ENCODE data around the gene TM4SF5. TPM values are rescaled to one million over a fixed set of nuclear protein-coding genes. Genes with fewer than 3 reads are reported as not detected.

Gene TM4SF5
- total RNA-seq, 1 experiment from 2014 or later = not detected

DNA sequence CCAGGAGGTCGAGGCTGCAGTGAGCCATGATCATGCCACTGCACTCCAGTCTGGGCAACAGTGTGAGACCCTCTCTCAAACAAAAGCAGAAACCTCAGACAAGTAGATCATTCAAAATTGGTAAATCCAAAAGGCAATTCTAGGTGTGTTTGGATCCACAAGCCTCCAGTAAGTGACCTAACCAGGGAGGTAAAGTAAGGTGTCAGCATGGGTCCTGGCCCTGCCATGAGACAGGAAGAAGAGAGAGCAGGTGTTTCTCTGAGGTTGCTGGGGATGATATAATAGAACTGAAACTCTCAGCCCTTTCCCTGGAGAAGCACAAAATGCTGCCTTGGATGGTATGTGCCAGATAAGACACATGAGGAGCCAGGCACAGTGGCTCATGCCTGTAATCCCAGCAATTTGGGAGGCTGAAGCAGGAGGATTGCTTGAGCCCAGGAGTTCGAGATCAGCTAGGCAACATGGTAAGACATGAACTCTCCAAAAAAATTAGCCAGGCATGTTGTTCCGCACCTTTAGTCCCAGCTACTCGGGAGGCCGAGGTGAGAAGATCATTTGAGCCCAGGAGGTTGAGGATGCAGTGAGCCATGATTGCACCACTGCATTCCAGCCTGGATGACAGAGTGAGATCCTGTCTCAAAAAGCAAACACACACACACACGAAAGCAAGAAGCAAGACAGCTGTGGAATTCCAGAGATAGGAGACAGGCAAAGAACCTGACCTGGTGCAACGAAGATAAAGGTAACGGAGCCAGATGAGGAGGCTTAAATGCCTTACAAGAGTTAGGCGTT, 6.5 kb downstream of the TM4SF5 start:
- POLR2A ChIA-PET = interaction anchor here (2.0 kb wide), 1 partner anchor 12 kb away, joined by 7 read pairs; the partner anchor contains the start of gene GLTPD2
- Mint-ChIP-seq H3K9me3 (ENCODE audit: unreplicated experiment) (no peaks in the 10 kb centered on the region), H3K27ac (ENCODE audit: low read depth, unreplicated experiment) (no peak overlapping the region), H3K4me1 (ENCODE audit: insufficient read depth, unreplicated experiment) (no peaks in the 10 kb centered on the region), H3K36me3 (ENCODE audit: insufficient read depth, unreplicated experiment) (no peaks in the 10 kb centered on the region), H3K4me3 (ENCODE audit: unreplicated experiment) (no peak overlapping the region), H3K27me3 (ENCODE audit: insufficient read depth, unreplicated experiment) (peaks cover 39% of the 10 kb centered on the region)
- no TSS peak for BruUV-seq (replicated peaks)
- DNase-seq (ENCODE audit: unreplicated experiment) = no peak
- CTCF ChIA-PET = interaction anchor here (0.6 to 1.9 kb wide), 4 partner anchors 12 to 108 kb away, joined by 3 to 5 read pairs (median 3); no protein-coding TSS in a partner anchor
- intact Hi-C loops (cut with micrococcal nuclease) = no loop called here
- TF ChIP-seq, protein P1, sequence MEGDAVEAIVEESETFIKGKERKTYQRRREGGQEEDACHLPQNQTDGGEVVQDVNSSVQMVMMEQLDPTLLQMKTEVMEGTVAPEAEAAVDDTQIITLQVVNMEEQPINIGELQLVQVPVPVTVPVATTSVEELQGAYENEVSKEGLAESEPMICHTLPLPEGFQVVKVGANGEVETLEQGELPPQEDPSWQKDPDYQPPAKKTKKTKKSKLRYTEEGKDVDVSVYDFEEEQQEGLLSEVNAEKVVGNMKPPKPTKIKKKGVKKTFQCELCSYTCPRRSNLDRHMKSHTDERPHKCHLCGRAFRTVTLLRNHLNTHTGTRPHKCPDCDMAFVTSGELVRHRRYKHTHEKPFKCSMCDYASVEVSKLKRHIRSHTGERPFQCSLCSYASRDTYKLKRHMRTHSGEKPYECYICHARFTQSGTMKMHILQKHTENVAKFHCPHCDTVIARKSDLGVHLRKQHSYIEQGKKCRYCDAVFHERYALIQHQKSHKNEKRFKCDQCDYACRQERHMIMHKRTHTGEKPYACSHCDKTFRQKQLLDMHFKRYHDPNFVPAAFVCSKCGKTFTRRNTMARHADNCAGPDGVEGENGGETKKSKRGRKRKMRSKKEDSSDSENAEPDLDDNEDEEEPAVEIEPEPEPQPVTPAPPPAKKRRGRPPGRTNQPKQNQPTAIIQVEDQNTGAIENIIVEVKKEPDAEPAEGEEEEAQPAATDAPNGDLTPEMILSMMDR (IDR thresholded peaks at IDR 0.05; ENCODE audit: unreplicated experiment) = no peak

- no peak overlapping the region for H3K27ac Mint-ChIP-seq (ENCODE audit: low read depth, unreplicated experiment)
- intact Hi-C loops (cut with micrococcal nuclease) = no loop called here
- no peaks in the 10 kb centered on the region for H3K9me3 Mint-ChIP-seq (ENCODE audit: unreplicated experiment)
- ChIA-PET CTCF (interaction anchor here (0.6 to 1.9 kb wide), 4 partner anchors 10 to 142 kb away, joined by 3 to 5 read pairs (median 4); no protein-coding TSS in a partner anchor), POLR2A (interaction anchor here (1.0 to 2.0 kb wide), 2 partner anchors 9 to 10 kb away, joined by 3 to 7 read pairs; partner anchors contain the start of gene GLTPD2)
- no TSS peak for BruUV-seq (replicated peaks)
- H3K36me3 Mint-ChIP-seq (ENCODE audit: insufficient read depth, unreplicated experiment) = no peaks in the 10 kb centered on the region
- H3K27me3 Mint-ChIP-seq (ENCODE audit: insufficient read depth, unreplicated experiment) = peaks cover 39% of the 10 kb centered on the region
- DNase-seq (ENCODE audit: unreplicated experiment) = no peak
- TF ChIP-seq, protein P1 (IDR thresholded peaks at IDR 0.05; ENCODE audit: unreplicated experiment) = no peak
- no peak overlapping the region for H3K4me3 Mint-ChIP-seq (ENCODE audit: unreplicated experiment)
- H3K4me1 Mint-ChIP-seq (ENCODE audit: insufficient read depth, unreplicated experiment) = no peaks in the 10 kb centered on the region
Observed at GRCh38 chr17:4780325-4780955, 8.8 kb downstream of the TM4SF5 start.

GRCh38 chr17:4782652-4783051, 11.0 kb downstream of the TM4SF5 start:
- no TSS peak for BruUV-seq (replicated peaks)
- H3K9me3 Mint-ChIP-seq (ENCODE audit: unreplicated experiment) = no peaks in the 10 kb centered on the region
- H3K36me3 Mint-ChIP-seq (ENCODE audit: insufficient read depth, unreplicated experiment) = no peaks in the 10 kb centered on the region
- no peak for DNase-seq (ENCODE audit: unreplicated experiment)
- H3K4me1 Mint-ChIP-seq (ENCODE audit: insufficient read depth, unreplicated experiment) = no peaks in the 10 kb centered on the region
- POLR2A ChIA-PET = no interaction called here
- TF ChIP-seq, protein P1 (IDR thresholded peaks at IDR 0.05; ENCODE audit: unreplicated experiment) = no peak
- intact Hi-C loops (cut with micrococcal nuclease) = no loop called here
- H3K27me3 Mint-ChIP-seq (ENCODE audit: insufficient read depth, unreplicated experiment) = peaks cover 39% of the 10 kb centered on the region
- H3K4me3 Mint-ChIP-seq (ENCODE audit: unreplicated experiment) = no peak overlapping the region
- H3K27ac Mint-ChIP-seq (ENCODE audit: low read depth, unreplicated experiment) = no peak overlapping the region
- CTCF ChIA-PET = interaction anchor here (0.5 to 0.7 kb wide), 2 partner anchors 82 to 105 kb away, joined by 3 to 4 read pairs; no protein-coding TSS in a partner anchor
